HepG2 (cell line): ENCODE results near the gene EPB41L2. TPM values are rescaled to one million over a fixed set of nuclear protein-coding genes. Genes with fewer than 3 reads are reported as not detected.

Source experiments
- BRD4 ChIP-seq: sonication (generic); formaldehyde crosslinking; IDR thresholded peaks from 2 replicates; pipeline ENCODE4 v1.4.0; 2020; ENCODE audit warnings: missing genetic modification reagents
- DDIT3 ChIP-seq: sonication (generic); formaldehyde crosslinking; IDR thresholded peaks from 2 replicates; pipeline ENCODE4 v1.4.0; 2020; ENCODE audit warnings: mild to moderate bottlenecking, missing genetic modification reagents
- DR1 ChIP-seq: sonication (generic); formaldehyde crosslinking; IDR thresholded peaks from 2 replicates; pipeline ENCODE4 v1.8.0; 2021; ENCODE audit warnings: mild to moderate bottlenecking, missing genetic modification reagents, inconsistent platforms
- ESRRA ChIP-seq: sonication (generic); formaldehyde crosslinking; IDR thresholded peaks from 2 replicates; pipeline ENCODE4 v1.5.1; 2020; ENCODE audit warnings: mild to moderate bottlenecking, low read depth, missing genetic modification reagents
- GMEB2 ChIP-seq: IDR thresholded peaks from 2 replicates; pipeline ENCODE4 v1.6.1; 2016; ENCODE audit warnings: missing biosample characterization, missing genetic modification reagents, low read depth
- HMGA1 ChIP-seq: sonication (generic); formaldehyde crosslinking; conservative IDR thresholded peaks from 2 replicates; pipeline ENCODE4 v1.4.0; 2020; ENCODE audit warnings: missing genetic modification reagents
- KAT7 ChIP-seq: IDR thresholded peaks from 2 replicates; pipeline ENCODE4 v1.6.1; 2018; ENCODE audit warnings: borderline replicate concordance, missing compliant biosample characterization
- KDM1A ChIP-seq: IDR thresholded peaks from 2 replicates; pipeline ENCODE4 v1.6.1; 2016; ENCODE audit warnings: missing compliant biosample characterization
- MAFF ChIP-seq: IDR thresholded peaks from 2 replicates; pipeline ENCODE4 v1.6.1; 2011; ENCODE audit warnings: low read depth, low read length, improper control_type of control experiment
- NCOA2 ChIP-seq: sonication (generic); formaldehyde crosslinking; IDR thresholded peaks from 2 replicates; pipeline ENCODE4 v1.8.0; 2022; ENCODE audit warnings: inconsistent platforms
- RARG ChIP-seq: sonication (generic); formaldehyde crosslinking; IDR thresholded peaks from 2 replicates; pipeline ENCODE4 v1.4.0; 2020; ENCODE audit warnings: low read depth, mild to moderate bottlenecking, missing genetic modification reagents
- SNRNP70 ChIP-seq: fragments of 200-400 bp; formaldehyde crosslinking; IDR thresholded peaks from 2 replicates; pipeline ENCODE4 v1.6.1; 2017; ENCODE audit warnings: mild to moderate bottlenecking, low read depth, low read length, moderate library complexity
- SYNCRIP ChIP-seq: fragments of 200-400 bp; formaldehyde crosslinking; IDR thresholded peaks from 2 replicates; pipeline ENCODE4 v1.6.1; 2018; ENCODE audit warnings: mild to moderate bottlenecking, low read depth, low read length; ENCODE audit not compliant: insufficient read depth
- TERF1 ChIP-seq: sonication (generic); formaldehyde crosslinking; IDR thresholded peaks from 2 replicates; pipeline ENCODE4 v1.8.0; 2022; ENCODE audit warnings: mild to moderate bottlenecking, missing genetic modification reagents, moderate library complexity
- THAP11 ChIP-seq: IDR thresholded peaks from 2 replicates; pipeline ENCODE4 v1.6.1; 2016; ENCODE audit warnings: missing biosample characterization, missing genetic modification reagents
- TRAFD1 ChIP-seq: sonication (generic); formaldehyde crosslinking; IDR thresholded peaks from 2 replicates; pipeline ENCODE4 v1.5.1; 2020; ENCODE audit warnings: missing genetic modification reagents, mild to moderate bottlenecking, borderline replicate concordance
- ZBTB3 ChIP-seq: sonication (generic); formaldehyde crosslinking; IDR thresholded peaks from 2 replicates; pipeline ENCODE4 v1.4.0; 2020; ENCODE audit warnings: low read depth, mild to moderate bottlenecking, moderate library complexity, missing genetic modification reagents, borderline replicate concordance
- ZBTB8A ChIP-seq: sonication (generic); formaldehyde crosslinking; IDR thresholded peaks from 2 replicates; pipeline ENCODE4 v1.4.0; 2020; ENCODE audit warnings: mild to moderate bottlenecking, low read depth, missing genetic modification reagents, borderline replicate concordance
- ZNF160 ChIP-seq: sonication (generic); formaldehyde crosslinking; IDR thresholded peaks from 2 replicates; pipeline ENCODE4 v1.8.0; 2022; ENCODE audit warnings: mild to moderate bottlenecking, inconsistent platforms, missing genetic modification reagents
- ZNF276 ChIP-seq: sonication (generic); formaldehyde crosslinking; IDR thresholded peaks from 2 replicates; pipeline ENCODE4 v1.4.0; 2020; ENCODE audit warnings: mild to moderate bottlenecking, low read depth, missing genetic modification reagents
- ZNF329 ChIP-seq: sonication (generic); formaldehyde crosslinking; IDR thresholded peaks from 2 replicates; pipeline ENCODE4 v1.9.0; 2021; ENCODE audit warnings: low read depth, mild to moderate bottlenecking, missing genetic modification reagents
- ZNF367 ChIP-seq: sonication (generic); formaldehyde crosslinking; IDR thresholded peaks from 2 replicates; pipeline ENCODE4 v1.4.0; 2020; ENCODE audit warnings: missing genetic modification reagents, borderline replicate concordance
- ZNF614 ChIP-seq: IDR thresholded peaks from 2 replicates; pipeline ENCODE4 v1.6.1; 2018; ENCODE audit warnings: missing biosample characterization, missing genetic modification reagents, inconsistent platforms, borderline replicate concordance
- polyA plus RNA-seq, 8 experiments: library from polyadenylated mRNA; depleted of rRNA in 3 of 8; stranded (reverse) in 7 of 8; unstranded in 1 of 8; fragments of >200 nt; fragmentation: Illumina TruSeq in 4 of 8; extraction: Trizol in 4 of 8; gene quantifications; 2 replicates each; pipeline versions ENCODE4 v1.2.1 to v1.2.3, GENCODE V29; 2011 to 2016; ENCODE audit warnings: low read depth in 4 of 8, missing spikeins in 1 of 8, mixed read lengths in 1 of 8; ENCODE audit not compliant: insufficient read depth in 1 of 8
- total RNA-seq, 5 experiments: library from RNA; depleted of rRNA; stranded (reverse); fragments of >200 nt; fragmentation: Illumina TruSeq; extraction: Trizol; gene quantifications; 2 replicates each; pipeline ENCODE4 v1.2.3, GENCODE V29; 2016; ENCODE audit warnings: low read depth in 1 of 5

Gene EPB41L2
- total and polyA plus RNA-seq, 2 of the 13 experiments (the other 11 are each of a cell fraction or from before 2014, with no cell fraction given): 41.7 to 56.4 TPM

- TF ChIP-seq GMEB2 (no peak), DDIT3 (CRISPR knock-in tag) (no peak), DR1 (CRISPR knock-in tag) (peak; percentile 87; the same call in 1 of the 2 replicates), BRD4 (CRISPR knock-in tag) (no peak), SYNCRIP (no peak), SNRNP70 (no peak), TERF1 (CRISPR knock-in tag) (no peak), HMGA1 (no peak), ZNF614 (CRISPR knock-in tag) (peak; percentile 42; the same call in 1 of the 2 replicates), NCOA2 (CRISPR knock-in tag) (peak; percentile 88), KDM1A (CRISPR knock-in tag) (no peak), ZBTB3 (CRISPR knock-in tag) (0 out of 2 replicates have a peak, but pooled peaks have one; percentile 55), THAP11 (peak; percentile 3; the same call in 1 of the 2 replicates), RARG (no peak), KAT7 (CRISPR knock-in tag) (peak; percentile 87; the same call in 1 of the 2 replicates), ESRRA (CRISPR knock-in tag) (0 out of 2 replicates have a peak, but pooled peaks have one; percentile 41), ZNF276 (0 out of 2 replicates have a peak, but pooled peaks have one; percentile 31), ZBTB8A (CRISPR knock-in tag) (no peak), ZNF367 (CRISPR knock-in tag) (no peak), ZNF160 (CRISPR knock-in tag) (no peak), TRAFD1 (CRISPR knock-in tag) (peak; percentile 93; the same call in 1 of the 2 replicates), ZNF329 (CRISPR knock-in tag) (no peak), MAFF (peak; percentile 80)
Observed at GRCh38 chr6:130827247-130828149, 235.5 kb downstream of the EPB41L2 start, which contains the start of gene SMLR1 (continued).
